ENCODE measurements around the gene IDUA.

IDUA gene

GRCh38 chr4:1001561-1002130 lies 14.8 kb downstream of the IDUA start:
- FAIRE-seq, result no peak

GRCh38 chr4:1002131-1002630 lies 15.3 kb downstream of the IDUA start:
- FAIRE-seq, result no peak

DNA sequence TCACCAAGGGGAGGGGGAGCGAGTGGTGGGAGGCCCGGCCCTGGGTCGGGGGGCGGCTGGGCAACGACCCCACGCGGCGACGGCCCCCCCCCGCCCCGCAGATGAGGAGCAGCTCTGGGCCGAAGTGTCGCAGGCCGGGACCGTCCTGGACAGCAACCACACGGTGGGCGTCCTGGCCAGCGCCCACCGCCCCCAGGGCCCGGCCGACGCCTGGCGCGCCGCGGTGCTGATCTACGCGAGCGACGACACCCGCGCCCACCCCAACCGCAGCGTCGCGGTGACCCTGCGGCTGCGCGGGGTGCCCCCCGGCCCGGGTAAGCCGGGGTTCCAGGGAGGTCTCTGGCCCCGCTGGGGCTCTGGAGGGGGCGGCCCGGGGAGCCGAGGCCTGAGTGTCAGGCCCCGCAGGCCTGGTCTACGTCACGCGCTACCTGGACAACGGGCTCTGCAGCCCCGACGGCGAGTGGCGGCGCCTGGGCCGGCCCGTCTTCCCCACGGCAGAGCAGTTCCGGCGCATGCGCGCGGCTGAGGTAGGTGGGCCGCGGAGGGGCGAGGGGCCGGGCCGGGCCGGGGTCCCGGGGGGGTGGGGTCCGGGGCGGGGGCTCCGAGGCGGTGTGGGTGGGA lies 15.9 kb downstream of the IDUA start:
- no peak for FAIRE-seq

DNA sequence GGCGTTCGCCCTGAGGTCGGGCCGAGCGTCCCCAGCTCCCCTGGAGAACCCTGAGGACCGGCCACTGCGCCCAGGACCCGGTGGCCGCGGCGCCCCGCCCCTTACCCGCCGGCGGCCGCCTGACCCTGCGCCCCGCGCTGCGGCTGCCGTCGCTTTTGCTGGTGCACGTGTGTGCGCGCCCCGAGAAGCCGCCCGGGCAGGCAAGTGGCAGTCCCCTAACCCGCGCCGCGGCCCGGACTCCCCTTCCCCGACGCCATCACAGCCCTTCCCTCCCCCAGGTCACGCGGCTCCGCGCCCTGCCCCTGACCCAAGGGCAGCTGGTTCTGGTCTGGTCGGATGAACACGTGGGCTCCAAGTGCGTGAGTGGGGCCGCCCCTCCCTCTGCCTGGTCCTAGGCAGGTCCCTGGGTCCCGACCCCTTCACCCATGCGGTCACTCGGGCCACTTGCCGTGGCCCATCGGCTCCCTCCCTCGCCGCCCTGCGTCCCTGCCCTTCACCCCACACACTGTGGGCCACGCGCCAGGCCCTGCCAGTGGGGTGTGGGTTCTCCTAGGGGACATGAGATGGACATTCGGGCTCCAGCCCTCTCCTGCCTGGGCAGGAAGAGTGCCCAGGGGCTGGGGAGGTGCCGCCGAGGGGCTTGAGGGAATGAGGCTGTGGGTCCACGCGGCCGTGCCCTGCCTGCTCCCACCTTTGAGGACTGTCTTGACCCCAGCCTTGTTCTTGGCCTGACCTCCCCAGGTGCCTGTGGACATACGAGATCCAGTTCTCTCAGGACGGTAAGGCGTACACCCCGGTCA lies 16.6 kb downstream of the IDUA start:
- FAIRE-seq, result no peak

- FAIRE-seq, result no peak
These were observed 17.2 kb downstream of the IDUA start for GRCh38 chr4:1004071-1004418.

DNA sequence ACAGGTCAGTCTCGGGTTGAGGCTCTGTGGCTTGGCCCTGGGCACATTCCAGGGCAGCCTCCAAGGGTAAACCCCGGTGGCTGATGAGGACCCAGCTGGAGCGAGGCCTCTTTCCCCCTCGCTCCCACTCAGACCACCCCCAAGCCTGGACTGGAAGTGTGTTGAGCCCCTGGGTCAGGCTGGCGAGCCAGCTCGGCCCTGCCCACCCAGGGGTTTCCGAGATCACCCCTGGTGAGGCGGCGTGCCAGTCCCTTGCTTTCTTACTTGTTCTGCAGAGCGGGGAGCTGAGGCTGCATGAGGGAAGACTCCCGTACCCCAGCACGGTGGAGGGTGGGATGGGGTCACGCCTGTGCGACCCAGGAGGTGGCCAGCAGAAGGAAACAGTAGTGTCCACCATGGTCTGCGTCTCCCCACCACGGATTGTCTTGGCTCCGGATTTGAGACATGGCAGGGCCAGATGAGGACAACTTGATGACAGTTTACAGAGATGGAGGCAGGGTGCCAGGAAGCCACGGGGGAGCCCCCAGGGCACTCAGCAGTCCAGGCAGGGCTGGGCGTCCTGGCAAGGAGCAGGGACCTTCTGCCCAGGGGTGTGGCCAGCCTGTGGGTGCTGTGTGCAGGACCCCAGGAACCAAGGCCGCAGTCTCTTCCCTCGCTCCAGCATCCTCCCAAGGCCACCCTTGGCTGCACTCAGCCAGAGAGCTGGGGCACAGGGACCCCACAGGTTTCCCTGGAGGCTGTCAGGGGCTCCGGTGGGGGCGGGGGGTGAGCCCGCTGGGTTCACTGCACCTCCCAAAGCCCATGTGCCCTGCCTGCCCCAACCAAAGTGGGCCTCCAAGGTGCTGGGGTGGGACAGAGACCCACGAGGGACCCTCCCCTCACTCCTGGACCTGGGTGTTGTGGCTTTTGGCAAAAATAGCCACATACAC lies 18.0 kb downstream of the IDUA start:
- no peak for FAIRE-seq

DNA sequence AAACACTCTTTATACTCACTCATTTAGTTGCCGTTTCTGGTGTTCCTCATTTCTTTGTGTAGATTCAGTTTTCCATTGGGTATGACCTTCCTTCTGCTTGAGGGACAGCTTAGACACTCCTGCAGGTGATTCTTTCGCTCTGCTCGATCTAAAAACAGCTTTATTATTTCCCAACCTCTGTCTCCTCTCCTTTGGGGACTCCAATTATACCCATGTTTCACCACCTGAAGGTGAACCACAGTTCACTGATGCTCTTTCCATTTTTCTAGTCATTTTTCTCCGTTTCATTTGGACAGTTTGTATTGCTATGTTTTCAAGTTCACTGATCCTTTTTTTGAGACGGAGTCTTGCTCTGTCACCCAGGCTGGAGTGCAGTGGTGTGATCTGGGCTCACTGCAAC lies 20.0 kb downstream of the IDUA start:
- no peak for FAIRE-seq

DNA sequence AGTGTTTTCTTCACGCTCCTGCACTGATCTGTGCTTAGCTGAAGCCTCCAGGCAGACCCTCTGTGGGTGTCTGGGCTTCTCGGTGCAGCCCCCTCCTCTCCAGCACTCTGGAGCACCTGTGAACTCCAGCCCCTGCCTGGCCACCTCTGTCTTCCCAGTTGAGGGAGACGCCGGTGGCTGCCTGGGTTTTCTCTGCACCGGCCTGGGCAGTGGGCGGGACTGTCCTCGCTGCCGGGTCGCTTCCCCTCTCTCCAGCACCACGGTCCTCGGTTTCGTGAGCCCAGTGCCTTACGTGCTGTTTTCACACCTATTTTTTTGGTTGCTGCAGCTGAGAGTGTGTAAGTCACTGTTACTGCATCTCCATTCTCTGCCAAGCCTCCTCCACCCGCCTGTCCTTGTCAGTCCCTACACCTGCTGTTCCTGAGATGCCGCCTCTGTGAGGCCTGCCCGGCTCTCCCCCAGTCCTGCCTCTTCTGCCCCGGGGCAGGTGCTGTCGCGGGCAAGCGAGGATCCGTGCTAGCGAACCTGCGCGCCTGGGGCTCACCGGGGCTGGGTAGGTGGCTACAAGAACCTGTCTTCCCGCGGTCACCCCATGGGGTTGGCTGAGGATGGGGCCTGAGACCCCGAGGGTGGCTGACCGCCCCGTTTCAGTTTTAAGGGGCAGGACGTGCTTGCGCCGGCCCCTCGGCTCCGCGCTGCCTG lies 22.1 kb downstream of the IDUA start:
- FAIRE-seq, result no peak

DNA sequence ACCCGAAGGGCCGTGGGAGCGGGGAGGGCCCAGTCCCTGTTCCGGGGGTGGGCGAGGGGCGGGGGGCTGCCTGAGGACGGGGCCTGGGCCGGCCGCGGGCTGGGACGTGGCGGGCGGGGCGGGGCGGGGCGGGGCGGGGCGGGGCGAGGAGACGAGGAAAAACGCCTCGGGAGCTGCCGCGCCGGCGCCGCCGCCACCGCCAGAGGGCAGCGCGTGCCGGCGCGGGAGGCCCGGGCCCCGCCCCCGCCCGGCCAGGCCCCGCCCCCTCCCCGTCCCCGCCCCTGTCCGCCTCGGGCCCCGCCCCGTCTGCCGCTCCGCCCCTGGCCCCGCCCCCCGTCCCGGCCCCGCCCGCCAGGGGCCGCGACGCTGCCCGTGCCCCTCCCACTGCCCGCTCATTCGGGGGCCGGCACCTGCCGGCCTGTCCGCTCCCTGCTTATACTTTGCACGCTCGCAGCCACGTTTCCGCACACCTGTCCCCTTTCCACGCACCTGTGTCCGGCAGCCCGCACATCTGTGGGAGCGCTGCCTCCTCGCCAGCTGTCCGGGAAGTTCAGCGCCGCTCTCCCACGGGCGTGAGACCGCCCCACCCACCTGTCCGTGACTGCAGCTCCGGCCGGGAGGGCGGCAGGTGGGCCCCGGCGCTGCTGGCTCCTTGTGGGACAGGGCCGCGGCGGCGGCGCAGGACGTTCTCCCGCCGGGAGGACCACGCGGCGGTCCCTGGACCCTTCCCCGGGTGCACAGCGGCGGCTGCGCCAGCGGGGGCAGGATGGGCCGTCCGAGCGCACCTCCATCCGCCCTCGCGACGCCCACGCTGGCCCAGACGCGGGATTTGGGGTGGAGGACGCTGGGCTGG lies 22.9 kb downstream of the IDUA start:
- FAIRE-seq, result no peak

DNA sequence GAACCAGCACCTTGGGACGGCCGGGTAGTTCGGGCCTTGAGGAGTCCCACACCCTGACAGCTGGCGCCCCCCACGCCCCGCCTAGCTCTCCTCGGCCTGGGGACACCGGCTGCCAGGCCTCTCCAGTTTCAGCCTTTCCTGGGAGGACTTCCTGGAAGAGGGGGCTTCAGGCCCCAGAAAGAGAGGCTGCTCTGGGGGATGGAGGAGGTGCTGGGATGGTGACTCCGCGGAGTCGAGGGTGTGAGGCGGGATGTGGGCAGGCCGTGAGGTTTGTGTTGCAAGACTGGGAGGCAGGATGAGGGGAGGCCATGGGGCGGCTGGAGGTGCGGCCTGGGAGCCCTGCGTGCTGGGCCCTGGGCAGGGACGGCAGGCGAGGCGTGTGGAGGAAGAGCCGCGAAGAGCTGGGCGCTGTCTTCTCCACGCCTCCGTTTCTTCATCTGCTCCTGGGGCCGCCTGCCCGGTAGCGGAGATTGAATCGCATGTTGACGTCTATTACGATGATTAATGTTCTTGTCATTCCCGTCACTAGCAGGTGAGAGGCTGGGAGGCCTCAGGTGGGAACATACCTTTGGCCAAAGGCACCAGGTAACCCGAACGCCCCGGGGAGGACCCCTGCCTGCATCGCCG lies 23.7 kb downstream of the IDUA start:
- no peak for FAIRE-seq

- no peak for FAIRE-seq
These were observed 24.3 kb downstream of the IDUA start, which contains the start of gene FGFRL1 for GRCh38 chr4:1011022-1011665. Gene FGFRL1, plus strand, starts transcription at chr4:1011626. Its CDS starts 860 bp downstream, at chr4:1012486.

DNA sequence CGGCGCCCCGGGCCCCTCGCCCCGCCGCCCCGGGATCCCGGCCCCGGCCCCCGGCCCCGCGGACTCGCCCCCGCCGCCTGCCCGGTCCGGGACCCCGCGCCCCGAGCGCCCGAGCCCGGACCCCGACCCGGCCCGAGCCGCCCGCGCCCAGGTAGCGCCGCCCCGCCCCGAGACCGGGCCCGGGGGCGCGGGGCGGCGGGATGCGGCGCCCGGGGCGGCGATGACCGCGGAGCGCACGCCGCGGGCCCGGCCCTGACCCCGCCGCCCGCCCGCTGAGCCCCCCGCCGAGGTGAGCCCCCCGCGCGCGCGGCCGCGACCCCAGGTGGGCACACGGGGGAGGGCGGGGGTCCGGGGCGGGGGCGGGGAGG lies 24.8 kb downstream of the IDUA start:
- FAIRE-seq, result no peak

DNA sequence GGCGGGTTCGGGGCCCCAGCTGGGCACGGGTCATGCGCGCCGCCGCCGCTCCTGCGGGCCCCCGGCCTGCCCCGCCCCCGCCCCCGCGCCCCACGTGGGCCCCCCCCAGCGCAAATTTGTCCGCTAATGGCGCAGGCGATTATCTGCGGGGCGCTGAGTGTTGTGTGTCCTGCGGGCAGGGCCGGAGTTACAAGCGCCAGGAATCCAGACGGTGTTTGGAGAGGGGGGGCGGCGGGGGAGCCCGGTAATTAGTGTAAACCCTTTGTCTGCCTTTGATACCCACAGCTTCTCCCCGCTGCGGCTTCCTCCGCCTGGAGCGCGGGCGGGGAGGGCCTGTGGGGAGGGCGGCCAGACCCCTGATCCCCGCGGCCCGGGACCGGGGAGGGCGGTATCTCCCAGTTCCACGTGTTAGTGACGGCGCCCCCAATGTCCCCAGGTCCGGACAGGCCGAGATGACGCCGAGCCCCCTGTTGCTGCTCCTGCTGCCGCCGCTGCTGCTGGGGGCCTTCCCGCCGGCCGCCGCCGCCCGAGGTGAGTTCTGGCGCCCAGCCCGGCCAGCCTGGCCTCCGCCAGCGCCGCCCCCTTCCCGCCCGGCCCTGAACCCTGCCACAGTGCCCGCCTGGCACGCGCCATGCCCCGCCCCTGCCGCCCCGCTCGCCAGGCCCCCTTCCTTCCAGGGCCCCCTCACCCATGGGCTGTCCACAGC lies 25.3 kb downstream of the IDUA start:
- FAIRE-seq, result no peak

- FAIRE-seq, result no peak
These were observed 26.6 kb downstream of the IDUA start for GRCh38 chr4:1013225-1014073.

- FAIRE-seq, result no peak
These were observed 27.7 kb downstream of the IDUA start for GRCh38 chr4:1014291-1015167.

DNA sequence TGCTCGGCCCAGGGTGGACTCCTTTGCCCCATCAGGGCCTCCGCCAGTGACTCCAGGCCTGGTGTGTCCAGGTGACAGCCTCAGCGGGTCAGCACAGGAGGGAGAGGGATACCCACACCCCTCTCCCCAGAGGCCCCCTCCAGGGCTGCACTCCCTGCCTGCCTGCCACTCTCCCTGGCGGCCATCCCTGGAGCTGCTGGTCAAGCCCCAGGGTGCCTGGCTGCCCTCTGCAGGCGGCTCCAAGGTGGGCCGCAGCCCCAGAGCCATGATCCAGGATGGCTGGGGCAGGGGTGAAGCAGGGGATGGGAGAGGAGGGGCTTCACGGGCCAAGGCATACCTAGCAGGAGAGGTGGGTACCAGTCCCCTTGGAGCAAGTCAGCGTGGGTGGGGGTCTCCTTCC lies 28.3 kb downstream of the IDUA start:
- FAIRE-seq, result no peak

DNA sequence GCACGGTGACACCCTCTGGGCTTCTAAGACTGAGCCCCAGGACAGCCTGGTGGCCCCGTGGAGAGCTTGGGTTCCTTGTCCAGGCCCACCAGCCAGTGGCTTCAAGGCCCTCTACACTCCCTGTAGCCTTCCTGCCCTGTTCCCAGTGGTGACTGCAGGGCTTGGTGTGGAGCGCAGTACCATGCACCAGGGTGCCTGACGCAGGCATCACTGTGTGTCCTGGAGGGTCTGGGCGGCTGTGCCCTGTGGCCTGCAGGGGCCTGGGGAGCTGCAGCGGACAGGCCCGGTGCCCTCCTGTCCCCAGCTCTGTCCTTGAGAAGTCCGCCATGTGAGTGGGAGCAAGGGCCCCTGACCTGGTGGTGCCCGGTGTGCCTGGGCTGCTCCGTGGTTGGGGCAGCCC lies 28.9 kb downstream of the IDUA start:
- no peak for FAIRE-seq

- FAIRE-seq, result no peak
These were observed 30.4 kb downstream of the IDUA start for GRCh38 chr4:1017211-1017610.

Measured in islet of Langerhans (tissue), 1 donor.